ENCODE data around the gene TUBGCP3.

Gene TUBGCP3

DNA sequence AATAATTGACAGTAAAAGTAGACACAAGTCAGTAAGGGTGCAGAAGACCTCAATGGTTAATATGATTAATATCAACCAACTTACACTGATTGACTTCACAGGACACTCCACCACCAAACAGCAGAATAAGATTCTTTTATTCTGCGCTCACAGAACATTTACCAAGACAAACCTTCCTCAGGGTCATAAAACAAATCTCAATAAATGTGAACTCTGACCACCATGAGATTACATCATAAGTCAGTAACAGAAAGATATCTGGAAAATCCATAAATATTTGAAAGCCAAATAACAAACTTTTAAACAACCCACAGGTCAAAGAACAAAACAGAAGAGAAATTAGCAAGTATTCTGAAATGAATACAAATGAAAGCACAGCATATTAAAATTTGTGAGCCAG is 112.1 kb downstream of the TUBGCP3 start:
- FAIRE-seq: no peak

DNA sequence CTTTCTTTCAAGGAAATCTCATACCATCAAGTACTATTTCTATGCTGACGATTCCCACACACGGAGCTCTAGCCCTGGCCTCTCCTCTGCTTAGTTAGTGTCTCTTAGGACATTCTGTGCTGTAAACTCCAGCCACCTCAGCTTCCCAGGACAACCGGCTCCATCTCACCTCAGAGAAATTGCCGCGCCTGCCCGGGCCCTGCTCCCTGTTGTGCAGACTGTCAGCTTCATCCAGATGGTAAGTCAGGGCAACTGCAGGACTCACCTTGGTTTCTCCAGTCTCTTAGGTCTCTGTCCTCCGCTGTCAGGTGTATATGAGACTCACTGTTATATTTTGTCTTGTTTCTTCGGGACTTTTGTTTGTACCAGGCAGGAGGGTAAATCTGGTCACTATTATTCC is 113.1 kb downstream of the TUBGCP3 start:
- FAIRE-seq: no peak

DNA sequence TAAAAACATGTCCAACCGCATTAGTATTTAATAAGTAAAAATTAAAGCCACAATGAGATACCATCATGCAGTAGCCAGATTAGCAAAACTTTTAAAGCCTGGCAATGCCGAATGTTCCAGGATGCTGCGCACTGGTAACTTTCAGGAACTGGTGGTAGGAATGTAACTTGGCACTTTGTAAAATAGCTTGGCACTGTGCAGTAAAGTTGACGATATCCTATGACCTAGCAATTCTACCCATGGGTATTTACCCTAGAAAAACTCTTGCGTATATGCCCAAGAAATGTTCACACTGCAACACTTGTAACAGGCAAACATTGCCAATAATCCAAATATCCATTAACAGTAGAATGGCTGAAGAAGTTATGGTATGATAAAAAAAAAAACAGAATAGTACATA is 114.1 kb downstream of the TUBGCP3 start:
- FAIRE-seq: no peak

DNA sequence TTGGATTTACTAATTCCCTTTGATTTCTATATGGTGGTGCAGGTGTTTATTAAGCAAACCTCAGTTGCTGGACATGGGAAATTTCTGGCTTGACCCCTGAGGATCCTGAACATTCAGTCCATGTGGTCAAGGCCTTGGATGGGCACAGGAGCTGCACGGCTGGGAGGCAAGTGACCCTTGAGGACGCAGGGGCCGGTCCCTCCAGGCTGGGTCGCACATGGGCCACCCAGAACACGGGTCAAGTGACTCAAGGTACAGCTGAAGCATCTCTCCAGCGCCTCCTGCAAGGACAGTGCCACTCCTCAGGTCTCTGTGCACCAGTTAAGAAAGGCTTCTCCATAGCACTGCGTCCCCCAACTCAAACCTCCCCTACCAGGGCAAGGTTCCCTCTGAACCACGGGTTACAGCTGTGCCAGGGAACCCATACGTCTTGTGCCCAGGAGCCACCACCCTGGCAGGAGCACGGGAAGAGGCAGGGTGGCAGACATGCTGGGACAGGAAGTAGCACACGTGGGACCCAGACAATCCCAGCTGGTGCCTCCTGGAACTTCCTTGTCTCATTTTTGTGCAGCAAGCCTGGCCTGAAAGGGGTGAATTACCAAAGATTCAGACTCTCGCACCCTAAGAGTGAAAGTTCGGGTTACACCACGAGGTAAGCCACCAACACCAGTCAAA is 118.7 kb downstream of the TUBGCP3 start:
- FAIRE-seq: no peak

DNA sequence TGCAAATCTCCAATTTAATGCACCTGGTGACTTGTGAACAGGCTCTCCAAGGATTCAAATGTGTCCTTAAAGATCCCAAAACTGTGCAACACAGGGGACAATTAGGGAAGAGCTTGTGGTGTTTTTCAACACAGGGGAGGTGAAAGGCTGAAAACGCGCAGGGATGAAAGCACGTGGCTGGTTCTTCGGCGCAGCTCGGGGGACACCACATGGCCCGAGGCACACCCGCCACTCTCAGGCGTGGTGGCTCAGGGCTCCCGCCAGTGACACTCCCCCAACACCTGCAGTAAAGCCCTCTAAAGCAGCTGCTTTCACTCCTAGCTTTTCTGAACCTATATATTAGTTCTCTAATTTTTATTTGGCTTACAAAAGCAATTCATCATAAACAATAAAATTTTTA is 119.9 kb downstream of the TUBGCP3 start:
- no peak for FAIRE-seq

DNA sequence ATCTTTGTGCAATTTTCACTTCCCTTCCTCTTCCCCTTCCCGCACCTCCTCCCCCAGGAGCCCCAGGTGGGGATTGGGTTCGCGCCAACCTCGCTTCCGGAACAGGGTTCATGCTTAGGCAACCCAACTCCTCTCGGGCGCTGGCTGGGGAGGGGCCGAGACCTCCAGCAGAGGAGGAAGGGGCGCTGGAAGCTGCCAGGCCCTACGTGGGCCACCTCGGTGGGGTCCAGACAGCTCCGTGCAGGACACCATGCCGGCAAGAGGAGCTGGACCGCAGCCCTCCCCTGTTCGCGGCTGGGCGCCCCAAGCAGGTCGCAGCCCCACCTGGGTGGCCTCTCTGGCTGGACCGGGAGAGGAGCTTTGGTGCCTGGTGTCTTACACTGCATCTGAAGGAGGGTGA is 120.7 kb downstream of the TUBGCP3 start:
- no peak for FAIRE-seq

DNA sequence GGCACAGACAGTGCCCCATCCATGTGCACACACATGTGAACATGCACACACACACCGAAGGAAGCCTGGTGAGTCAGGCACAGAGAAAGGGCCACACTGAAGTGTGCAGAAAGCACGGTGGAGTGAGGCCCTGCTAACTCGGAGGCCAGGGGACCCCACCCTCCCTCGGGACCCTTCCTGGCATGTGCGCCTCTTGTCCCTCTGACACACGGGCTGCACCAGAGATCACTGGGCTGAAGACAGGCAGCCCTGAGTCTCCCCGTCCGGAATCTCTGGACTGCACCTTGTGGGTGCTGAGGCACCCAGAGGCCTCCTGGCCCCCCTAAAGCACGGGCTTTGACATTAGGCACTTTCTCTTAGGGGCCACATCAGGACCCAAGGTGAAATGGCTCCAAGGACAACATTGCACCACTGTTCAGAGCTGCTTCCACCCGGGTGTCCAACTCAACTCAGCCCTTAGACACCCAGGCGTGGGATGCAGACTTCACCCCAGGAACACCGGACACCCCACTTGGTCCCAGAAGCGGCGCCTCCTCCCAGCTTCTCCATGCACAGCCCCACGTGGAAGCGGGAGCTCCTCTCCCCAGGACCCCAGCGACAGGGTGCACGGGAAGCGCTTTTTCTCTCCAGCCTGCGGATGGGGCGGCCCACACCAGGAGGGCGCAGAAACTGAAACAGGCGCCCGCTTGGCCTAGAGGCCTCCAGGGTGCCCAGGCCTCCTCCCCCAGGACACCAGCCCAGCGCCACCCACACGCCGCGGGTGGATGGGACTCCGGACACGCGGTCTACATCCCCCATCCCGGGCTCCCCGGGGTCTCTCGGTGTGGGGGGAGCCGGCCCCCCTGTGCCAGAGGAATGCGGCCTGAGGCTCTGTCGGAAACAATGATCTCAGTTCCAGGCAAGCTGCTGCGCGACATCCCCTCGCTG is 121.6 kb downstream of the TUBGCP3 start:
- no peak for FAIRE-seq

DNA sequence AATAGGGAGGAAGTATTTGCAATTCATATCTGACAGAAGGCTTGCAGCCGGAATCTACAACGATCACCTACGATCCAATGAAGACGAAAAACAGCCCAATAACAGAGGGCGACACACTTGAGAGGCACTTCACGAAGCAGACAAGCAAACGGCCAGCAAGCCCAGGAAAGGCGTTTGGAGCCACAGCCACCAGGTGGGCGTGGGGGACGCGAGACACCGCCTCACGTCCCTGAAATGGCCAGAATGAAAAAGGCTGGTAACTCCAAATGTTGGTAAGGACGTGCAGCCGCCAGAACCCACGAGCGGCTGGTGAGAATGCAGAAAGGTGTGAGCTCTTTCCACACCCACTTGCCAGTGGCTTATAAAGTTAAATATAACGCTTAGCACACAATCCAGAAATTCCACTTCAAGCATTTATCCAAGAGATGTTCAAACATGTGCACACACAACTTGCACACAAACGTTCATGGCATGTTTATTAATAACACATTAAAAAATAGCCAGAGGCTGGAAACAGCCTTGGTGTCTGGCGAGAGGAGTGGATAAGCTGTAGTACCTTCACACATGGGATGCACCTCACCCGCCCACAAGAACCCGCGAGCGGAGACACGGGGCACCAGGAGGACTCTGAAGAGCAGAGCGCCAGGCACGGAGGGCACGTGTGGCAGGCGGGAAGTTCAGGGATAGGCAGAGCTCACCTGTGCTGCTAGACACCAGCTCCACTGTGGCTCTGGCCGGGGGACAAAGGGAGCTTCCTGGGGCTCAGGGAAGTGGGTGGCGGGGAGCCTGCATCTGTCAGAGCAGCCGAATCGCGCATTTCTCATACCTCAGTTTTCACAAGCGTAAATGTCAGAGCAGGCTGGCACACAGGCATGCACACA is 122.5 kb downstream of the TUBGCP3 start:
- no peak for FAIRE-seq

DNA sequence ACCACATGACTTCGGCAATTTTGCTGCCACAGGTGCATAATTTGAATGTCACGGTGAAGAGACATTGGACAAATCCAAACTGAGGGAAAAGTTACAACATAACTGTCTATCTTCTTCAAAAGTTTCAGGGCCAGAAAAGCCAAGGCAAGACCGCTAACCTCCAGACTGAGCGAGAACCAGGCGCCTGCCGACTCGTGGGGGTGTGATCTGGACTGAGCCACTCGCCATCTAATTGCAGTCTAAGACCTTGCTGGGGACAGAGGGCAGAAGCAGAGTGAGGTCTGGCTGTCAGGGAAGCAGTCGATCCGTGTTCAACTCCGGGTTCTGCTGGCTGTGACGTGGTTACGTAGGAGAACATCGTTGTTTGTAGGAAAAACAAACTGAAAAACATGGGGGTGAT is 123.2 kb downstream of the TUBGCP3 start:
- no peak for FAIRE-seq

DNA sequence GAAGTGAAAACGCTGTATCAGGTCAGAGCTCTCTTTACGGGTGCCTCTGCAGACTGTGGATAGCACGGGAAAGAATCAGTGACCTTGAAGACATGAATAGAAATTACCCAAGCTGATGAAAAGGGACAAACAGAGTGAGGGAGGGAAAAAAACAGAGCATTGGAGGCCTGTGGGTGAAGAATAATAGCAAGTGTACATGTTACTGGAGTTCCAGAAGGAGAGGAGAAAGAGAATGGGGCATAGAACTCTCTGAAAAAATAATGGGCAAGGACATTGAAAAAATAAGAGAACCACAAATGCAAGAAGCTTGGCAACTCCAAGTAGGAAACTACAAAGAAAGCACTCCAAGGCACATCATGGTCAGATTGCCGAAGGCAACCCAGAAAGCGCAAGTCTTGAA is 125.5 kb downstream of the TUBGCP3 start:
- no peak for FAIRE-seq

DNA sequence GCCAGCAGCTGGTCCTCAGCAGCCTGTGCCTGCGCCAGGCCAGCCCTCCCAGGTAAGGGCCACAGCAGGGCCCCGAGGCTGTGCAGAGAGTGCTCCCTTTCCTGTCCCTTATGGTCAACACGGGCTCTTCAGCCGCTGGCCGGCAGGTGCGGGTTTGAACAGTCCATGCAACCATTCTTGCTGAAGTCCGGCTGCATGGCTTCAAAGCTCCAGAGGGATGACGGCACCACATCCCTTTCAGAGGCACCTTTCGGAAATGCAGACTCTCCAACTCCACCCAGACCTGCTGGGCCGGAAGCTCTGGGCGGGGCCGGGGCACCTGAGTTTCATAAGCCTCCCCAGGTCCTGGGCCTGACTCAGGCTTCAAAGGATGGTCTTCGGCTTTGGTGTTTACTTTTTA is 130.5 kb downstream of the TUBGCP3 start:
- no peak for FAIRE-seq

DNA sequence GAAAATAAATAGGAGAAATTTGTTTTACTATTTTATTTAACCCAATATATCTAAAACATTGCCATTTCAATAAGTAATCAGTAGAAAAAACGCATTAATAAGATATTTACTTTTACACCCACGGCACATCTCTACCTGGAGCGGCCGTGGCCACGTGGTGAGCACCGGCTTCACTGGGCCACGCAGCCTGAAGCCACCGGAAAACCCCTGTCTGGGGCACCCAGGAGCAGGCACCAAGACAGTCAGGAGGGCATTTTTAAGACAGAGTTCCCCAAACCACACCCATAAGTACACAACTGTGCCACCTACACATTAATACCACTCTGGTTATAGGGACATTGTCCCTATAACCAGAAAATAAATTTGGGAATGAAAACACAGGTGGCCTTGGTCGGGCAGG is 130.9 kb downstream of the TUBGCP3 start:
- FAIRE-seq: no peak

DNA sequence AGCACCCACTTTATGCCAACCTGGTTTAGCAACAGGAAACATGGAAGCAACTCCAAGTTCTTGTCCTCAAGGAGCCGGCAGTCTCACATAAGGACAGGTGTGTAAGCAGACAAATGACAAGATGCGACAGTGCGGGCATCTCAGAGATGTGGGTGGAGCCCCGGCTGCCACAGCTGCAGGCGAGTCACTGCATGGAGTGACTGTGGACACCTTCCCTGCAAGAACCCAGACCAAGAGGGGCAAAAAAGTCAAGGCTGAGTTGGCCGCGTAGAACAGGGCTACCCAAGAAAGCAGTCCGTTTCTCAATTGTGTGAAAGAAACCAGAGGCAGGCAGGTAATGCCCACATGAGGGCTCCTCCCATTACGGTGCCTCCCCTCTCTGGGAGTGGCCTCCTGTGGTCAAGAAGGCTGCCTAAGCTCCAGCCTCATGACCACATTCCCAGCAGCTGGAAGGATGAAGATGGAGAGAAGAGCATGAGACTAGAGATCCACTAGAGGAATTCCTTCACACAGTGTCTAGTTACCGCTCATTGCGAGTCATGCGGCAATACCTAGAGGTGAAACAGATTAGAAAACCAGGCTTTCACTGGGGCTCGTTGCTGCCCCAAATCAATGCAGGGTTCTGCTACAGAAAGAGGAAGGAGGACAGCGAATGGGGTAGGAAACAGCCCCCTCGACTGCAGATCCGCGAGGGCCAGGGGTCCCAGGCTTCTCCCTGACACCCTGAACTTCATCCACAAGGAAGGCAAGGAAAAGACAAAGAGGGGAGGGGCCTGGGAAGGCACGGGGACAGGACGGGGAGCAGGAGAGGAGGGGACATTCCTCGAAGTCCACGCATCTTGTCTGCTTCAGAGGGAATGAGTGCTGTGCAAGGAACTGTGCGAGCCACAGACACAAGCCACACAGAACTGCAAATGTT is 131.6 kb downstream of the TUBGCP3 start:
- no peak for FAIRE-seq

DNA sequence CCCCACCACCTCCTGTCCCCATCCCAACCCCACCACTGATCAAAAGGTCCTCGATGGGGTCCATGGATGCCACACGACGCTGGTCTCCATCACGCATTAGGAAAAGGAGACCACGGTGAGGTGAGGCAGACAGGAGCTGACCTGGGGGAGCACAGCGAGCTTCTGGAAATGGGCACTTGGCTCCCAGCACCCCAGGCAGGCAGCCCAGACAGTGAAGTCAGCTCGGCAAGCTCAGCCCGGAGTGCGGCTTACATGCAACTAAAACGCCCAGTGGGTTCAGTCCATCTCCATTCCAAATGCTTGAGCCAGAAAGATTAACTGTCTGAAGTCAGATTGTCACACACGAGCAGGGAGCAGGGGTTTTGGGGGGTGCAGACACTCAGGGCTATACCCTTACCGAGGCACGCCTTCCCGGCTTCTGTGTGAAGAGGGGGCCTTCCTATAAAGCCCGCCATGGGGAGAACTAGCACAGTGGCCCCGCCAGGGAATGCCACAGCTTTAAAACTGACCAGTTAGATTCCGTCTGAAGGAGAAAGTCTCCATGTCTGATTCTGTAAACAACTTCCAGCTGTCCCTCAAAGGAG is 132.4 kb downstream of the TUBGCP3 start:
- FAIRE-seq: no peak

DNA sequence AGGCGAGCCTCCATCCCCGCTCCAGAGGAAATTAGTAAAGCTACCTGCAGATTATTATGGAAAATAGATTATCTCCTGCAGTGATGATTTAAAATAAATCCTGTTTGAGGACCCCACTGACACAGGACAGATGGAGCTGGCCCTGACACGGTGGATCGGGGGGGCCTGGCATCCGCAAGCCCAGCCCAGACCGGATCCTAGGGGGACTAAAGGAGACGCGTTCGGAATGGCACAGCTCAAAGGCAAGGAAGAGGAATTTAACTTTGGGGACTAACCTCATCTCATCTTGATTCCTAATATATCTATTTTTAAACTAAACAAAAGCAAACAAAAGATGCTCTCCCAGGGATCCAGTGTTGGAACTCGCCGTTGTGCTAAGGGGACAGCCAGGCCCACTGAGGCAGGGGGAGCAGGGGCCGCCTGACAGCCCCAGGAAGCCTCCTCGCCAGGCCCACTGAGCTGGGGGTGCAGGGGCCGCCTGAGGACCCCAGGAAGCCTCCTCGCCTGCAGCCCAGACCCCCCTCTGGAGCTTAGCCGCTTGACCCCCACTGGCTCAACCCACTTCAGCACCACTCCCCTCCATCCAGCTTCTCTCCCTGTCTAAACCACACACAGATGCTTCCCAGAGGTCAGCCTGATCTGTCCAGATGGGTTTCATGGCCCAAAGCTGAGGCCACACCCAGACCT is 133.2 kb downstream of the TUBGCP3 start:
- FAIRE-seq: no peak

DNA sequence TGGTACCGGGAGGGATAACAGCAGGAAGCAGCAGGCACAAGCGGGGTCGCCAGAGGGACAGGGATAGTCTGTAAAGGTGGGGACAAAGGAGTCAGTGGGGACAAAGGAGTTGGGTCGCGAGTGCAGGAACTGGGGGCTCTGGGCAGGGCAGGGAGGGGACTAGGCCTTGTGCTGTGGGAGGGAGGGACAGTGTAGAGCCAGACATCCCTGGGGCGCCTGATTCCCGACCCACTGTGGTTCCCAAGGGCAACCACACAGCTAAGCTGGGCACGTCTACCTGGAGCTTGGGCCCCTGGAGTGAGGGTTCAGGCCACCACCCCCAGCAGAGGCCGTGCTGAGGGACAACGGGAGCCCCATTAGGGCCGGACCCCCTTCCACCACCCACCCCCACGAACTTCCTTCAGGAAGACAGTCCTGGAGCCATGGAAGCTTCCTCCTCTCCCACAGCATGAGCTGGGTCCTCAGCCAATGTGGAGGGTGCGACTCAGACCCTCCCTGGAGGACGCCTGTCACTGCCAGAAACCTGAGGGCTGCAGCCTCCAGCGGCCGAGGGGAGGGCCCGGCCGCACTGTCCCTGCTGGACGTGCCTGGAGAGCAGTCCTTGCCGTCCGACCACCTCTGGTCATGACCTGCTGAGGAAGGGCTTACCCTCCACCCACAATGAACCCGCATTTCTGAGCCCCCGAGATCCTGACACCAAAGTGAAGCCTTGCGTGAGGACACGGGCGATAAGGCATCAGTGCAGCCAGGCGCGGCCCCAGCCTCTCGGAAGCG is 133.9 kb downstream of the TUBGCP3 start:
- no peak for FAIRE-seq

DNA sequence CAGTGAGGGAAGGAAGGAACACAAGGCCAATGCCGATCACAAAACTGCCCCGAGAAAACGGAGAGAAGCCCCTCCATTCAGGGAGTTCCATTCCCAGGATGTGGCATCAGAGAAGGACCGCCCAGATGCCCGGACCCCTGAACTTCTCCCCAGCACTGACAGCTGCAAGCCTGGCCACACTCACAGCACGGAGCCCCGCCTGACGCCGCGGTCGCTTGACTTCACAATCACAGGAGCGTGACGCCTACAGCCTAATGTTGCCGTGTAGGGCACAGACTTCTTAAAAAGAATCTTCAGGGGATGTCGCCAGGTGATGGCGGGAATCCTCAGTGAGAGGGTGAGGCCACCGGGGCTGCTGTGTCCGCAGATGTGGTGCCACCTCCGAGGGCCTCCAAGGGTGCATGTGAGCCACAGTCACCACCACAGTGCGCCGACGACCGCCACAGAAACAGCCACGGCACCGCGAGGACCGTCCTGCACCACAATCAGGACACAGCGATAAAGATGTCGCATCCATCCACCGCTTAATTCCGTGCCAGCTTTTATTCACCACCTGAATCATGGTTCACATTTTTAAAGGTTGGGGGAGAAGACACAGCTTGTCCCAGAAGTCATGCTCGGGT is 134.6 kb downstream of the TUBGCP3 start:
- FAIRE-seq: no peak

DNA sequence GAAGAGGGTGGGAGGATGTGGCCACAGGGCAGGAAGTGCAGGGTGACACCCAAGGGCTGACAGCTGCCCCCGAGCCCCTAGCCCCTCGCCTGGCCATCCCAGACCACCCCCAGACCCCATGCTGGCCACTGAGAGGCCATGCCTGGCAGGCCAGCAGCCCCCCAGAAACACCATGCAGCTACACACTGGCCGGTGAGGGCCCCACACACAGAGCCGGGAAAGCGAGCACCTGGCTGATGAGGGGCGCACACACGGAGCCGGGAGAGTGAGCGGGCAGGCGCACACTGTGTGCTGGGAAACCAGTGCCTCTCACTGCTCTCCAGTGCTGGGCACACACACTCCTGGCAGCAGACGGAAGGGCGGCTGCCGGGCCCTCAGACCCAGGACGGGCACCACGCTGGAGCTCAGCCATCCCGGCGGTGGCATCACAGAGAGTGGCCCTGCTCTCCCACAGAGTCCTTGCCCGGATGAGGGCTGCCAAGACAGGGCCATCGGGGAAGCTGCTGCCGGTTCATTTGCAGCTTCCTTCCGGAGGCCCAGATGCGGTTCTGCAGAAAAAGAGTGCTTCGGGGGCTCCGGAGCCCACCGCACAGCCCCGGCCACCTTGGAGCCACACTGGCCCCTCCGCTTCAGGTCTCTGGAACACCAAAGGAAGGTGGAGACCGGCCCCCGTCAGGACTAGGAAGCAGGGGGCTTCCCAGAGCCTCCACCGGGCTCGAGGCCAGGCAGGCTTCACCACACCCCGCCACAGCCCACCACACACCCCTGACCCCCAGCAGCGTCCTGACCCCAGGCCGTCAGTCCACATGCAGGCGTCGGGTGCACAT is 135.4 kb downstream of the TUBGCP3 start:
- FAIRE-seq: no peak
